Keratinocyte (primary cell): ENCODE measurements around the gene TNFSF8. TPM values are rescaled to one million over a fixed set of nuclear protein-coding genes. Genes with fewer than 3 reads are reported as not detected.

Experiments used
- DNase-seq: peaks from one replicate; pipeline ENCODE4 v3.0.0-alpha.2; 2011; ENCODE audit warnings: low read depth, missing footprints, low spot score
- FAIRE-seq: peaks from 2 replicates; lab custom pipeline; 2011; peaks lifted over from hg19 to GRCh38; lab: Jason Lieb, UNC
- H2AFZ ChIP-seq: 2 replicates; pipeline ENCODE4 v1.6.0; 2012; ENCODE audit warnings: low read length, control low read depth, inconsistent platforms; ENCODE audit not compliant: control insufficient read depth
- H3K27ac ChIP-seq: 2 replicates; pipeline ENCODE4 v1.5.1; 2011; ENCODE audit warnings: low read length; ENCODE audit not compliant: control insufficient read depth, insufficient read depth
- H3K27me3 ChIP-seq: 3 replicates; pipeline ENCODE4 v1.6.0; 2011; ENCODE audit warnings: low read length; ENCODE audit not compliant: control insufficient read depth, insufficient read depth; ENCODE audit errors: extremely low read depth
- H3K36me3 ChIP-seq, 2 experiments: 2 replicates in 1 of 2; 3 replicates in 1 of 2; pipeline ENCODE4 v1.5.1; 2011; ENCODE audit warnings: low read length in 2 of 2, mild to moderate bottlenecking in 1 of 2; ENCODE audit not compliant: control insufficient read depth in 2 of 2, insufficient read depth in 2 of 2; ENCODE audit errors: extremely low read depth in 1 of 2
- H3K4me1 ChIP-seq: 3 replicates; pipeline ENCODE4 v1.5.1; 2011; ENCODE audit warnings: low read length; ENCODE audit not compliant: control insufficient read depth, insufficient read depth; ENCODE audit errors: extremely low read depth
- H3K4me2 ChIP-seq: 3 replicates; pipeline ENCODE4 v1.6.0; 2011; ENCODE audit warnings: low read depth, low read length; ENCODE audit not compliant: control insufficient read depth, insufficient read depth; ENCODE audit errors: extremely low read depth
- H3K4me3 ChIP-seq, 3 experiments: fragments of 200-600 bp in 1 of 3; sonication (generic) in 1 of 3; 2 replicates in 2 of 3; 3 replicates in 1 of 3; pipeline ENCODE4 v1.5.1; 2011 to 2016; ENCODE audit warnings: low read length in 3 of 3, mild to moderate bottlenecking in 3 of 3, control low read depth in 2 of 3, inconsistent platforms in 1 of 3, low read depth in 1 of 3, mixed read lengths in 1 of 3, mixed run types in 1 of 3, moderate library complexity in 1 of 3; ENCODE audit not compliant: control insufficient read depth in 2 of 3, insufficient read depth in 2 of 3; ENCODE audit errors: extremely low read depth in 1 of 3
- H3K79me2 ChIP-seq: 2 replicates; pipeline ENCODE4 v1.6.0; 2012; ENCODE audit warnings: low read length; ENCODE audit not compliant: control insufficient read depth, insufficient read depth
- H3K9ac ChIP-seq: 3 replicates; pipeline ENCODE4 v1.6.0; 2011; ENCODE audit warnings: low read length; ENCODE audit not compliant: control insufficient read depth, insufficient read depth; ENCODE audit errors: extremely low read depth
- H3K9me1 ChIP-seq: 3 replicates; pipeline ENCODE4 v1.6.0; 2011; ENCODE audit warnings: low read length; ENCODE audit not compliant: control insufficient read depth, insufficient read depth; ENCODE audit errors: extremely low read depth
- H3K9me3 ChIP-seq: 2 replicates; pipeline ENCODE4 v1.5.1; 2012; ENCODE audit warnings: low read depth, low read length; ENCODE audit not compliant: control insufficient read depth
- H4K20me1 ChIP-seq: 3 replicates; pipeline ENCODE4 v1.6.0; 2011; ENCODE audit warnings: low read length; ENCODE audit not compliant: control insufficient read depth, insufficient read depth; ENCODE audit errors: extremely low read depth
- CTCF ChIP-seq, 3 experiments: IDR thresholded peaks in 1 of 3; conservative IDR thresholded peaks in 1 of 3; optimal IDR thresholded peaks in 1 of 3; 2 replicates in 2 of 3; 3 replicates in 1 of 3; pipeline versions ENCODE3 to v1.5.1; 2011; ENCODE audit warnings: low read length in 3 of 3, mild to moderate bottlenecking in 3 of 3, moderate library complexity in 2 of 3, control low read depth in 1 of 3, inconsistent platforms in 1 of 3; ENCODE audit not compliant: insufficient read depth in 2 of 3; ENCODE audit errors: extremely low read depth in 1 of 3
- EZH2 ChIP-seq: IDR thresholded peaks from one replicate; pipeline ENCODE4 v1.6.1; 2012; ENCODE audit warnings: inconsistent platforms, mild to moderate bottlenecking, low read length, moderate library complexity
- dilution Hi-C: fragments of 300-500 bp; cut with MboI; formaldehyde crosslinking; loops from one replicate; pipeline ENCODE4 v1.7.0; 2020; ENCODE audit warnings: low sequenced_read_pairs; ENCODE audit not compliant: extremely low pct_ligation_motif_present
- polyA plus RNA-seq, 5 experiments: library from polyadenylated mRNA; depleted of rRNA in 3 of 5; stranded (reverse) in 3 of 5; stranded (forward) in 1 of 5; unstranded in 1 of 5; fragments of >200 nt; gene quantifications; 1 replicate in 1 of 5; 2 replicates in 3 of 5; 3 replicates in 1 of 5; pipeline versions ENCODE4 v1.2.1 to v1.2.3, GENCODE V29; 2011 to 2012; ENCODE audit warnings: missing spikeins in 2 of 5, low read depth in 1 of 5, low replicate concordance in 1 of 5

TNFSF8 gene
- polyA plus RNA-seq, 1 donor (not counting 4 experiments of a cell fraction or from before 2014, with no cell fraction given), result not detected

DNA sequence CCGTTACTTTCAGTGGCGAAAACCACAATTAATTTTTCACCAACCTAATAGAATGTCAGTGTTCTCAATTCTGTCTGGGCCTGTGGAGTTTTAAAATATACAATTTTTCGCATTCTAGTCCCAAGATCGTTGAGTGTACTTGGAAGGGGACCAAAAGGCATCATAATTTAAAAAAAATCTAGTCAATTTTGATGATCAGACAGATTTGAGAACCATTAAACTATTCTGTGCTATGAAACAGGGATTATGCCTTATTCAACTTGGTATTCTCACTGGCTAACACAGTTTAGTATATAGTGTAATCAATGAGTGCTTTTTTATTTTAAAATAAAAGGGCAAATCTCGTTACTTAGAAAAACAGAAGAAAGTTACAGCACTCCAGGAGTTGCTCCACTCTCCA is 63.1 kb downstream of the TNFSF8 start:
- no peaks in the 10 kb centered on the region for H3K27me3 ChIP-seq
- no peak overlapping the region for H2AFZ ChIP-seq
- no peaks in the 10 kb centered on the region for H3K36me3 ChIP-seq
- no peak for FAIRE-seq
- peaks cover 2% of the 10 kb centered on the region for H3K4me1 ChIP-seq
- DNase-seq, result no peak
- H3K9ac ChIP-seq, result no peak overlapping the region
- no peak overlapping the region for H3K27ac ChIP-seq
- H4K20me1 ChIP-seq, result no peaks in the 10 kb centered on the region
- no peaks in the 10 kb centered on the region for H3K79me2 ChIP-seq
- H3K9me1 ChIP-seq, result no peaks in the 10 kb centered on the region
- H3K9me3 ChIP-seq, result no peaks in the 10 kb centered on the region
- no peak overlapping the region for H3K4me2 ChIP-seq
- H3K4me3 ChIP-seq, result no peak overlapping the region
- dilution Hi-C loops, result no loop called here
- TF ChIP-seq CTCF (optimal IDR thresholded peaks at IDR 0.05 in 1 of 3, IDR thresholded peaks at IDR 0.05 in 1 of 3, conservative IDR thresholded peaks at IDR 0.05 in 1 of 3; ENCODE audit: extremely low read depth in 1 of 3, insufficient read depth in 2 of 3, low read length in 3 of 3) (no peak), EZH2 (no peak)

DNA sequence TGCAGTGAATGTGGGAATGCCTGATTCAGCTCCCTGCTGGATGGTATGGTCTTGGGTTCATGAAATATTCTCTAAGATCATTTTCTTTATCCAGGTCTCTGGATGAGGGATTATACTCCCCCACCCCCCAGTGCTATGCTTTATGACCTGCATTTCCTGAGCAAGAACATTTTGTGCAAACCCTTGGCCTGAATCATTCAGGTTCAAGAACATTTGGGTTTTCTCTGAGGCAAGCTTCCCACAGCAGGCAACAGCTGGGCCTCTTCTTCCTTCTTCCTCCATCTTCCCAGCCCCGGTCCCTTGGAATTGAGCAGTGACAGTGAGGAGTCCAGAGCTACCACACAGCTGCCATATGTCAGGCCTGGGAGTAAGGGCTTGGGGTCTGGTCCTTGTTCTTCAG is 65.9 kb downstream of the TNFSF8 start:
- no peaks in the 10 kb centered on the region for H3K27me3 ChIP-seq
- H2AFZ ChIP-seq, result no peak overlapping the region
- dilution Hi-C loops, result no loop called here
- DNase-seq, result no peak
- H3K4me3 ChIP-seq, result no peak overlapping the region
- no peaks in the 10 kb centered on the region for H3K36me3 ChIP-seq
- no peaks in the 10 kb centered on the region for H4K20me1 ChIP-seq
- H3K9ac ChIP-seq, result no peak overlapping the region
- no peaks in the 10 kb centered on the region for H3K79me2 ChIP-seq
- peaks cover 2% of the 10 kb centered on the region for H3K4me1 ChIP-seq
- no peak overlapping the region for H3K27ac ChIP-seq
- H3K9me3 ChIP-seq, result no peaks in the 10 kb centered on the region
- TF ChIP-seq EZH2 (no peak), CTCF (optimal IDR thresholded peaks at IDR 0.05 in 1 of 3, IDR thresholded peaks at IDR 0.05 in 1 of 3, conservative IDR thresholded peaks at IDR 0.05 in 1 of 3; ENCODE audit: extremely low read depth in 1 of 3, insufficient read depth in 2 of 3, low read length in 3 of 3) (no peak)
- no peak overlapping the region for H3K4me2 ChIP-seq
- no peak for FAIRE-seq
- no peaks in the 10 kb centered on the region for H3K9me1 ChIP-seq
